SHP77 (cell line): ENCODE results near the gene TUBB6.

Experiments
- DNase-seq, 2 experiments: peaks; one replicate each; lab custom pipeline; 2025; lab: John Stamatoyannopoulos, UW

Gene TUBB6

DNA sequence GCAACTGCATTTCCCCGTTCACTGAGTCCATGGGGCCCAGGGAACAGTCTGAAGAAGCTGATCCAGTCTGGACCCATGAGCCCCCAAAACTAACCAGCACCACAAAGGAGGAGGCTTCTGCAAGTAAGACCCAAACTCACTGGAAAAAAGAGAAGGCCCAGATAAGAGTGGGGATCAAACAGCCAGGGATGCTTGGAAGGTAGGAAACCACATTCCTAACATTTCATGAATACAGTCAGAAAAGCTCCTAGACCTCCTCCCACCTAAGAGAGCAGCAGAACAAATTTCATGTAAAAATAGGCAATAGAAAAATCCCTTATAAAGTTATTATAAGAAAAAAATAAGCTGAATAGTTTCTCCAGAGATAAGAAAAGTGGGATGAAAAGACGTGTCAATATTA lies 30.3 kb downstream of the TUBB6 start:
- DNase-seq = no peak

DNA sequence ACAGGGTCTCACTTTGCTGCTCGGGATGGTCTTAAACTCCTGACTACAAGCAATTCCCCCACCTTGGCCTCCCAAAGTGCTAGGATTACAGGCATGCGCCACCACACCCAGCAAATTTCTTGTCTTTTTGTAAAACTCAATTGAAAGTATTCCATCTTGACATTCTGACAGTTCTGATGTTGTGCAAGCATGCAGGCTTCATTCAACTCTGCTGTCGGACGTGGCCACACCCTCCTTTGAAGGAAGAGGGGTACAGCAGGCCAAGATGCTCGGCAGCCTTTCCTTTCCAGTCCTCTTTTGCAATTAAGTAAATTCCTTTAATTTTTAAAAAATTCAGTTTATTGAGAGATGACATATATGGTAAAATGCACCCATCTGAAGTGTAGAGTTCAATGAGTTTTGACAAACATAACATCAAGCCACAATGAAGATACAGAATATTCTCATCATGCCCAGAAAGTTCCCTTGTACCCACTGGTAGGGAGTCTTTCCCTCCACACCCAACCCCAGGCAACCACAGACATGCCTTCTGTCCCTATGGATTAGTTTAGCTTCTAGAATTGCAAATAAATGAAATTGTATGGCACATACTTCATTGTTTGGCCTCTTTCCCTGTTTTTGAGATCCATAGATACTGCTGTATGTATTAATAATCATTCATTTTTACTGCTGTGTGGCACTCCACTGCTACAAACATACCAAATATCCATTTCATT lies 33.1 kb downstream of the TUBB6 start:
- DNase-seq = no peak

DNA sequence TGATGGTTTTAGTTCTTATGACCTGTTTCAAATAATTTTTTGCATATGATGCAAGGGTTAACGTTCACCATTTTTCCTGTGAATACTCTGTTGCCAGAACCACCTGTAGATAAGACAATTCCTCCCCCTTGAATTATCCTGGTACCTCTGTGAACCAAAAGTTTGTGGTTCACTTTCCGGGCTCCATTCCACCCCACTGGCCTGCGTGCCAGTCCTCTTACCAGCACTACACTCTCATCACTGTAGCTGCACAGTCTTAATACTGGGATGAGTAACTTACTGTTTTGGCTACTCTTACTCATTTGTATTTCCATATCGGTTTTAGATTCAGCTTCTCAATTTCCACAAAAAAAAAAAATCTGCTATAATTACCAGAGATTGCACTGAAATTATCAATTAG lies 34.6 kb downstream of the TUBB6 start:
- no peak for DNase-seq

DNA sequence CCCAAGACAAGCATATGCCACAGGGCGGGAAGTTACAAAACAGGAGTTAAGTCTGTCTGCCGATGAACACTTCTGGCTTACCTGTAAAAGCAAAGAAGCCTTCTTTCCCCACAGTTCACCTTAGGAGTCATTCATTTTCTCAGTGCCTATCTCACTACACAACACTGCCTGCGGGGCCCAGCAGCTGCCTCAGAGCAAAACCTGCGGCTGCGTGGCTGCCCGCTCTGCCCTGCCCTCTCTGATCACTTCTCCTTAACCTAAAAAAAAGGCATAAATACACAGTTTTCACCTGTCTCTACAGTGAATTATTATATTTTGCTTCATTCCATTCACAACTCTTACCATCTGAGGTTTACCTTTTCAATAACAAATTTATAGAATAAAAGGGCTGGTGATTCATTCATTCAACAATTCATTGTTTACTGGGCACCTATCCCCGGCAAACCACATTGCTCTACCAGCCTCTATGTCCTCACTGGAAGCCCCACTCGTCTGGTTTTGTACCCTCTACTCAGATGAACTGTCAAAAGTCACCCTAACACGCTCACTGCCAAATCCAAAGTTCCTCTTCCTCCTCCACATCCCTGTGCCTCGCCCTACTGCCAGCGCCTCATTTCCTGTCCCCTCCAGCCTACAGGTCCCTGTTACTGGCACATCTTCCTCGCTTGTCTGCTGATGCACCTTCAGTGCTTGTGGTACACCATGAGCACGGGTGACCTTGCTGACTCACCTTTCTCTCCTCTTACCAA lies 37.6 kb downstream of the TUBB6 start:
- DNase-seq = no peak

DNA sequence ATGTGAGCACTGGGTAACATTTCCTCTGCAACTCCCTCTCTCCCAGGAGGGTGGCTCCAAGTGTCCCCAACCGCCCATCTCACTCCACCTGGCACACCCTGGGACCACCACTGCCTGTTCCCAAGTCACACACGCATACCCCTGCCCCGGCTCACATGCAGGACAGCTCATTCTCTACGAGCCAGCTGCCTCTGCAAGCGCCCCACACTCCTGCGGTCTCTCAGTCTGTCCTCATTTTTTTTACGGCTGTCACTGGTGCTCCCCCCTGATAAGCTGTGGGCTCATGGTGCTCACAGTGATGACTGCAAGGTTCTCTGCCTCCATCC lies 38.2 kb downstream of the TUBB6 start:
- DNase-seq = no peak

DNA sequence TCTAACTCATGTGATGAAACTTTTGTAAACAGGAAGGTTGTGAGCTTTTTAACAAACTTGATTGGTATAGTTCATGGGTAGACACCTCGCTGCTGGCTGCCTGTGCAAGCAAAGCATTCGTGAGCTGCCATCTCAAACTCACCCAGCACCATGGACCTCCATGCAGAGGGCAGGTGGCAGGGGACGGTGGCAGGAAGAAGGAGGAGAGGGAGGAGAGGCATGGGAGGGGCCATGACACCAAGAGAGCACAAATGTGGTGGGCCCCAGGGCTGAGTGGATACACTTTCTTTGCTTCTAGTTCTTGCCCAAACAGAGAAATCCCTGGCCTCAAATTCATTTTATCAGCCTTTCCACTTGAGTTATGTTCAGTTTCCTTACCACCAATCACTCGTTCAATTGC lies 39.9 kb downstream of the TUBB6 start:
- DNase-seq = no peak

DNA sequence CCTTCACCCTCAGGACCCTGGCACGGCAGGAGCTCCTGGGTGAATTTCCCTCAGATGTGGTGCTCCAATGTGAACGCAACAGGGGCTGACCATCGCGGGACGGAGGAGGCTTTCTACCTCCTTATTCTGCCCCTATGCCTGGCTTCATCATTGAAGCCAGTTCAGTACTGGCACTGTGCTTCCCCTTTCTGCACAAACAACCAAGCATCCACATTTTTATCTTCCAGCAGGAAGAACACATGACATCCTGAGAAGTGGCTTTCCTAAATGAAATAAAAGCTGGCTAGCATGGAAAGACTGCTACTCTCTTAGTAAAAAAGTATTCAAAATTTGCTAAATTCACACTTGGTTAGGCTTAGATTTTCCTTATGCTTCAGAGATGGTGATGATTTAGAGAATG lies 44.1 kb downstream of the TUBB6 start:
- no peak for DNase-seq

DNA sequence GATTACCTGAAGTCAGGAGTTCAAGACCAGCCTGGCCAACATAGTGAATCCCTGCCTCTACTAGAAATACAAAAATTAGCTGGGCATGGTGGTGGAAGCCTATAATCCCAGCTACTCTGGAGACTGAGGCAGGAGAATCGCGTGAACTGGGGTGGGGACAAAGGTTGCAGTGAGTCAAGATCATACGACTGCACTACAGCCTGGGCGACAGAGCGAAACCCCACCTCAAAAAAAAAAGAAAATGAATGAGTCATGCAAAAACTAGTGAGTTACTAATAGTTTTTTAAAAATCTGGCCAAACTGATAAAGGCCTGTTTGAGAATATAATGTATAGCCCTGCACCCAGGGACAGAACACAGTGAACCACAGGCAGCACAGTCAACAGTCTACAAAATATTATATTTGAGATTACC lies 51.5 kb downstream of the TUBB6 start:
- no peak for DNase-seq

DNA sequence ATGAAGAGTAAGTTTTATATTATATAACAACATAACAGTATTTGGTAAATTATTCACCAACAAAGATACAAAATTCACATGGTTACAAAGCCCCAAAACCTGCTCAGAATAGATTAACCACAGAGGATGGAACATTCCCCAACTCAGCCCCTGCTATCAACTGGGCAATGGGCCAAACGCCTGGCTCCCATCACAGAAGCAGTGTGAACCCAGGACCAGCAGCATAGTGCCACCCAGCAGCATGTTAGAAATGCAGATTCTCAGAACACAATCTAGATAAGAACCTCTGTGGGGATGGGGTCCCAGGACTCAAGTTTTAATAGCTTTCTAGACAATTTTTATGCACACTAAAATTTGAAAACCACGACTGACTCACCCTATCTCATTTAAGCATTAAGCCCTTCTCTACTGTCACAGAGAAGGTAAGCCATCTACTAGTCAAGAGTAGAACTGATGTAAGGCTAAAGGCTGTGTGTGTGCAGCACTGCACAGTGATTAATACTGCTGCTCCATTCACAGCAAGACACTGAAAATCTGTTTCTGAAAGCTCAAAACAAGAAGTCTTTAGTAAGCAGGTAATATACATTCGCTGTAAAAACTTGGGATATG lies 53.8 kb downstream of the TUBB6 start:
- no peak for DNase-seq

DNA sequence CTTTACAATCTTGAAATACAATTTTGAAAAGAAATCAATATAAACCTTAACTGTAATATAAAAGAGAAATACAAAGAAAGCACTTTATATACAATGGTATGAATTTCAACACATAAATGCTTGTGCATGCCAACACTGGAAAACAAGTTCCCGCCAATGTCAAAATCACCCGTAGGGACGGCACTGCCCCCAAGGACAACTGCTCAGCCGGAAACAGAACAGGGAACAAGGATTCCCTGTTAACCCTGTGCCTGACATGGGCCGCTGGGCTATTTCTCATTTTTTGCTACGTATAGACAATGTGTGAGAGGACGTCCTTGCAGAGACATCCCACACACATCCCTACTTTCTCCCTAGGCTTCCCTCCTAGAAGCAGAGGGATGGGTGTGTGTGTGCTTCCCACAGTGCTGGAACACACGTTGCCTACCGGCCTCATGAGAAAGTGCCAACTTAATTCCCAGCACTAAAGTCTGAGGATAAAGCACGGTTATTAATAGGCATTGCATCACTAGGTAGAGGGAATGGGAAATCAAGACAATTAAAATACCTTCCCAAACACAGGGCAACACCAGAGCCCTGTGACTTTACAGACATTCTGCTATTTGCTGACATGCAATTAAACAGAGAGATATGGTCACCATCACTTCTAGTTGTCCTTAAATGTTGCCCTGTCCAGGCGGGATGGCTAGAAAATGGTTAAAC lies 54.6 kb downstream of the TUBB6 start:
- no peak for DNase-seq

DNA sequence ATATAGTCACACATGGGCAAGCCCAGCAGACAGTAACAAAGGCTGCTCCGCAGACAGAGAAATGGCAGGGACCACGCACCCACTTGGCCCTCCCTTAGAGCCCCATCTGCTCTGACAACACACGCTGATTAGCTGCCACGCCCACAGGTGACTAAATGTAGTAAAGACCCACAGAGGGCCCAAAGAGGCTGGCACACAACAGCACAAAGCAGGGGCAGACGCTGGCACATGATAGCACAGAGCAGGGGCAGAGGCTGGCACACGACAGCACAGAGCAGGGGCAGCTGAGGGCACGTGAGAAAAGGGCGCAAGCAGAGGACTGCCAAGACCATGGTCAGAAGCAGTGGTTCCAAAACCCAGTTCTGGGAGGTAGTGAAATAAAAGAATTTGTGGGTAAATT lies 58.3 kb downstream of the TUBB6 start:
- no peak for DNase-seq

DNA sequence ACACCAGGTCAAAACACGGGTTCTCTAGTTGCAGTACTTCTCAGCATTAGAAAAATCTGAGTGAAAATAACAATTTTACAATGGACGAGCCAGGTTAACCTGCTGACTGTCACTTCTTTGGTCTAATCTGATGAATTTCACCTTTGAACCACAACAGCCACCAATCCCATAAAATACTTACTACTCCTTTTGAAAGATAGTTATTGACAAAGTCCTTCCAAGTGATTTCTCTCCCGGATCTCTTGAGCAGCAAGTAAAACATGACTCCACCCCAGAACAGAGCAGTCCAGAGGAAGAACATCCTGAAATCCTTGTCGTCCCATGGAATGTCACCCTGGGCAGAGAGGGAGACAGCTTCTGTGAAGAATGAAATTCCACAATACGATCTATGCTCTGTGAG lies 58.7 kb downstream of the TUBB6 start:
- no peak for DNase-seq

DNA sequence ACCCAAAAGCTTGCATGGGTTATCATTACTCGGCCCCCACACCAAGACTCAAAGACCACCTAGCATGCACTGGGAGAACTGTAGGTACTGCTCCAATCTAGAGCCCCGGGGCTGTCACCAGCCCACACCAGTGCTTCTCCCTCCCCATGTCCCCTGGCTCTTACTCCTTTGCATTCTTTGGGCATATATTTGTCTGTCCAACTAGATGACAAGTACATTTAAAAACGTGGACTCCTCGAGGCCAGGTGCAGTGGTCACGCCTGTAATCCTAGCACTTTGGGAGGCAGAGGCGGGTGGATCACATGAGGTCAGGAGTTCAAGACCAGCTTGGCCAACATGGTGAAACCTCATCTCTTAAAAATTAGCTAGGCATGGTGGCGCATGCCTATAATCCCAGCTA lies 61.2 kb downstream of the TUBB6 start:
- no peak for DNase-seq

DNA sequence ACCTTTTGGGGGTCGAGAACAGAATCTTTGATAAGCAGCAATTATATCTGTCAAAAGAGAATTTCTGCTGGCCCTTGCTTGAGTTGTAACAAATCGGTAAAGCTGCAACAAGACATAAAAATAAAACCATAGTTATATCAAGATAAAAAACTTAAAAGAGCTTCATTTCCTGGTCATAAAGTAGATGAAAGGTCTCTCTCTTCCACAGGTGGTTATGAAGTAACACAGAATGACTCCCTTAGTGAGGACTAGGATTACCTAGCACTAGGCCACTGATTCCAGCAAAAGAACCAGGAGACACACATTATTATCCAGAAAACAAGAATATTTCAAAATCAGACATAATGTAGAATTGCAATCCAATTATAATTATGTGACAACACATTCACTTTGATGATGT lies 63.5 kb downstream of the TUBB6 start:
- no peak for DNase-seq

DNA sequence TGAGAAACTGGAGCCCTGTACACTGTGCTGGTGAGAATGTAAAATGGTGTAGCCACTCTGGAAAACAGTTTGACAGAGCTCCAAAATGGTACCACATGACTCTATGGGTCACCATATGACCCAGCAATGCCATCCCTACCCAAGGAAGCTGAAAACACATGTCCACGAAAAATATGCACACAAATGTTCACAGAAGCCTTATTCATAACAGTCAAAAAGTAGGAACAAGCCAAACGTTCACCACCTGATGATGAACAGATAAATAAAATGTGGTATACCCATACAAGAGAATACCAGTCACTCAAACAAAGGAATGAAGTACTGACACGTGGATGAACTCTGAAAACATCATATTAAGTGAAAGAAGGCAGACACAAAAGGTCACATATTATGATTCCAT lies 64.4 kb downstream of the TUBB6 start:
- DNase-seq = no peak

DNA sequence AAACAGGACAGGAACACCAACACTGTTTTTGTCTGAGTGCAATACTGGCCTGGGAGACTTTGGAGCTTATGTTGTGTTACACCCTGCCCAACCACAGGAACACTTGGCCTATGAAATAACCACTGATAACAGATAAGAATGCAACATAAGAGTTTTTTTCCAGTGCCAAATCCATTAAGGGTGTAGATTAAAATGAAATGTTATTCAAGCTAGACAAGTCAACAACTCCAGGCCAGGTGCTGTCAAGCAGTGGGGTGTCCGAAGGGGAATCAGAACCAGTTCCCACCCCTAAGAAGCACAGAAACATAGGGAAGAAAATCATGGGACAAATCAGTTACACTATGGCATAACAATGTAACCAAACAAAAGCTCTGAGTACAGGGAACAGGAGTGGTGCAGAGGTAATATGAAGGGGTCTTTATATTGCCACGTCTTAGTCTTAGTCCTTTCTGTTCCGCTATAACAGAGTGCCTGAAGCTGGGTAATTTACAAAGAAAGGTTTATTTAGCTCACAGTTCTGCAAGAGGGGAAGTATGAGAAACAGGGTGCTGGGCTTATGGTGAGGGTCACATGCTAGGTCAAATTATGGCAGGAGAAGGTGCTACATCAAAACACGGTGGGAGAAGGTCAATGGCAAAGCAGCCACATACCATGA lies 65.2 kb downstream of the TUBB6 start:
- no peak for DNase-seq

DNA sequence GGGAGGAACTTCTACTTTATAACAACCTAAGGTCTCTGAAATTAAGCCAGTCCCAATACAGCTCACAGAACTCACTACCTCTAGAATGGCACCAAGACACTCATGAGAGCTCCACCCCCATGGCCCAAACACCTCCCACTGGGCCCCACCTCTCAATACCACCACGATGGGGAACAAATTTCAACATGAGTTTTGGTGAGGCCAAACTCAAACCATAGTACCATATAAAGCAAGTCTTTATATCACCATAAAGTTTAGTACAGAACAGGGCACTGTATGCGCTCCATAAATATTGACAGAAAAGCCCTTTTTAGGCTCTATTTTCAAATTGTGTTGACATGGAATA lies 65.7 kb downstream of the TUBB6 start:
- DNase-seq = no peak

DNA sequence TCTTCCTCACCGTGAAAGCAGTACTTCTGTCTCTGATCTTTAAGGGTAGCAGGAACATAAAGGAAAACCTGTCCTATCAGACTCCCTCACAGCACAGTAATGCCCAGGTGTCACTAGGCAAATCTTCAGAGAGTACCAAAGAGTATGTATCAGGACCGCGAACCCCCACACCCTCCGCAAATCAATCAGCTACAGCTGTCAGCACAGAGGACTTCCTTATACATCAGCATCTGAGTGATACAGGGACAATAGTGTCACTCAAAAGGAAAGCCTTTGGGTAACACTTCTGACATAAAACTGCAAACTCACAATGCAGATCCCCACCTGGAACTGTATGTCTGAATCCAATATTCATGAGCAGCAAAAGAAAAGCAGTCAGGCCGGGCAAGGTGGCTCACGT lies 66.4 kb downstream of the TUBB6 start:
- no peak for DNase-seq
